Prostate gland (tissue), 2 donors: ENCODE data around the gene CST3. TPM values are rescaled to one million over a fixed set of nuclear protein-coding genes. Genes with fewer than 3 reads are reported as not detected.
"Not testable (repeated sequence)": the region's sequence is repeated elsewhere in the genome, so short reads cannot be mapped to it uniquely, and the experiment has no call there.

Experiments used
- DNase-seq: peaks from one replicate; pipeline ENCODE4 v3.0.0-alpha.2; 2019; ENCODE audit warnings: low spot score
- H3K27ac ChIP-seq, 2 donors: fragments of 200-600 bp; sonication (generic); 2 replicates each; pipeline ENCODE4 v1.5.1; 2017 to 2019
- H3K27me3 ChIP-seq: fragments of 200-600 bp; sonication (generic); replicated peaks from 2 replicates; pipeline ENCODE4 v1.5.1; 2019; ENCODE audit not compliant: insufficient read depth
- H3K36me3 ChIP-seq, 2 donors: fragments of 200-600 bp; sonication (generic); 1 replicate in 1 of 2; 2 replicates in 1 of 2; pipeline versions ENCODE4 v1.5.1 to v1.8.1; 2017 to 2019
- H3K4me1 ChIP-seq: fragments of 200-600 bp; sonication (generic); replicated peaks from 2 replicates; pipeline ENCODE4 v1.5.1; 2019
- H3K4me3 ChIP-seq, 2 donors: fragments of 200-600 bp; sonication (generic); 2 replicates each; pipeline ENCODE4 v1.5.1; 2017 to 2019
- H3K9me3 ChIP-seq: fragments of 200-600 bp; sonication (generic); 2 replicates; pipeline ENCODE4 v1.5.1; 2017
- CTCF ChIP-seq, 4 experiments: fragments of 200-600 bp in 2 of 4; fragments of 450-650 bp in 2 of 4; sonication (generic) in 2 of 4; IDR thresholded peaks; 1 replicate in 3 of 4; 2 replicates in 1 of 4; pipeline ENCODE4 v1.5.1; 2016 to 2019; ENCODE audit warnings: antibody characterized with exemption in 4 of 4, mild to moderate bottlenecking in 2 of 4, moderate library complexity in 2 of 4
- POLR2A ChIP-seq: fragments of 450-650 bp; IDR thresholded peaks from one replicate; pipeline ENCODE4 v1.6.1; 2016; ENCODE audit warnings: antibody characterized with exemption, mild to moderate bottlenecking
- POLR2AphosphoS5 ChIP-seq: sonication (generic); formaldehyde crosslinking; IDR thresholded peaks from one replicate; pipeline ENCODE4 v1.6.1; 2017; ENCODE audit warnings: antibody characterized with exemption
- WGBS: methylation state at CpG from one replicate; pipeline ENCODE4 v1.1.5; 2018; 5-methylcytosine and 5-hydroxymethylcytosine counted together
- intact Hi-C: fragments of 100-400 bp; cut with DNase I; formaldehyde crosslinking; loops from one replicate; pipeline ENCODE4 v1.14.2; 2022
- total RNA-seq, 2 donors: library from RNA; depleted of rRNA; stranded (reverse); fragments of >200 nt; gene quantifications; one replicate each; pipeline ENCODE4 v1.1.0, GENCODE V29; 2016

Gene CST3
- 1,000 to 10,000 TPM; 1,170 to 3,384 TPM for total RNA-seq

- no peaks in the 10 kb centered on the region for H3K27me3 ChIP-seq
- H3K4me1 ChIP-seq = peaks cover 9% of the 10 kb centered on the region
- under 1% methylated on average over 92 of the region's 92 CpGs for WGBS
- no peaks in the 10 kb centered on the region for H3K36me3 ChIP-seq
- TF ChIP-seq CTCF (IDR thresholded peaks at IDR 0.05) (no peak), POLR2AphosphoS5 (peak; percentile 65), POLR2A (peak; percentile 75)
- peak within 1 kb of the TSS; percentile 80 to 89 for H3K27ac ChIP-seq
- H3K9me3 ChIP-seq = no peaks in the 10 kb centered on the region
- peak within 1 kb of the TSS; percentile 74 to 96 for H3K4me3 ChIP-seq
- peak; percentile 83 for DNase-seq
- intact Hi-C loops = loop anchor here (10.0 kb wide), 2 partner anchors 213 to 1417 kb away; partner anchors contain the start of genes ACSS1 and NAPB
These were observed at the start of gene CST3 for GRCh38 chr20:23637282-23638221. CST3 (minus strand) TSS chr20:23637955; CDS start chr20:23637862, 93 bp downstream.

- no peak overlapping the region for H3K4me3 ChIP-seq
- H3K9me3 ChIP-seq = no peaks in the 10 kb centered on the region
- no peaks in the 10 kb centered on the region for H3K36me3 ChIP-seq
- no peak for DNase-seq
- TF ChIP-seq POLR2AphosphoS5 = no peak
- TF ChIP-seq CTCF (IDR thresholded peaks at IDR 0.05) = no peak
- no peak for TF ChIP-seq POLR2A
- no peaks in the 10 kb centered on the region for H3K4me1 ChIP-seq
- no peaks in the 10 kb centered on the region for H3K27me3 ChIP-seq
- H3K27ac ChIP-seq = no peak overlapping the region
- WGBS = 80% methylated on average over 3 of the region's 4 CpGs
- intact Hi-C loops = no loop called here
These were observed 48.4 kb upstream of the CST3 start for GRCh38 chr20:23686046-23686750.

GRCh38 chr20:23685529-23685896 lies 47.8 kb upstream of the CST3 start:
- H3K27me3 ChIP-seq, DNase-seq, H3K36me3 ChIP-seq, H3K4me1 ChIP-seq, intact Hi-C loops, H3K9me3 ChIP-seq, H3K4me3 ChIP-seq, H3K27ac ChIP-seq: not testable (repeated sequence)
- 31% methylated on average over 4 of the region's 4 CpGs for WGBS

- Histone ChIP-seq H3K36me3 (no peaks in the 10 kb centered on the region), H3K4me1 (no peaks in the 10 kb centered on the region), H3K27ac (no peak overlapping the region), H3K27me3 (no peaks in the 10 kb centered on the region), H3K4me3 (no peak overlapping the region), H3K9me3 (no peaks in the 10 kb centered on the region)
- 90% methylated on average over 6 of the region's 6 CpGs for WGBS
- no peak for DNase-seq
- intact Hi-C loops = no loop called here
- TF ChIP-seq POLR2A (no peak), CTCF (IDR thresholded peaks at IDR 0.05) (no peak), POLR2AphosphoS5 (no peak)
These were observed 46.5 kb upstream of the CST3 start for GRCh38 chr20:23684261-23684660.

GRCh38 chr20:23683807-23684206 lies 46.1 kb upstream of the CST3 start:
- intact Hi-C loops = no loop called here
- Histone ChIP-seq H3K27me3 (no peaks in the 10 kb centered on the region), H3K36me3 (no peaks in the 10 kb centered on the region), H3K4me1 (no peaks in the 10 kb centered on the region), H3K27ac (no peak overlapping the region), H3K4me3 (no peak overlapping the region), H3K9me3 (no peaks in the 10 kb centered on the region)
- TF ChIP-seq CTCF (IDR thresholded peaks at IDR 0.05) (no peak), POLR2A (no peak), POLR2AphosphoS5 (no peak)
- 93% methylated on average over 2 of the region's 2 CpGs for WGBS
- no peak for DNase-seq
